Stimulated activated CD8-positive, alpha-beta memory T cell treated with anti-CD3 and anti-CD28 coated beads, Interleukin-7, amount 100 ng/mL, for 4 hours (primary cell): ENCODE measurements around the gene TRPV2.
"Not testable (repeated sequence)": the region's sequence is repeated elsewhere in the genome, so short reads cannot be mapped to it uniquely, and the experiment has no call there.

Source experiments
- DNase-seq, 2 donors: peaks; one replicate each; pipeline ENCODE4 v3.0.0-alpha.2; 2020; ENCODE audit warnings: low read depth in 2 of 2

TRPV2 gene

GRCh38 chr17:16438173-16438556 lies 22.8 kb downstream of the TRPV2 start:
- DNase-seq, result no peak

GRCh38 chr17:16438557-16439302 lies 23.4 kb downstream of the TRPV2 start:
- peak; percentile 94 to 95 for DNase-seq

- no peak for DNase-seq
Measured at GRCh38 chr17:16439303-16439791, 24.0 kb downstream of the TRPV2 start.

- DNase-seq, result no peak
Measured at GRCh38 chr17:16439811-16440351, 24.5 kb downstream of the TRPV2 start.

GRCh38 chr17:16440354-16440753 lies 25.0 kb downstream of the TRPV2 start:
- not testable (repeated sequence) for DNase-seq

- DNase-seq, result no peak
Measured at GRCh38 chr17:16440901-16441629, 25.7 kb downstream of the TRPV2 start.

- no peak for DNase-seq
Measured at GRCh38 chr17:16442141-16442540, 26.8 kb downstream of the TRPV2 start.

GRCh38 chr17:16442594-16443510 lies 27.5 kb downstream of the TRPV2 start:
- DNase-seq, result no peak

- DNase-seq, result no peak
Measured at GRCh38 chr17:16443511-16444257, 28.3 kb downstream of the TRPV2 start.

GRCh38 chr17:16444258-16444886 lies 29.0 kb downstream of the TRPV2 start:
- no peak for DNase-seq

- DNase-seq, result no peak
Measured at GRCh38 chr17:16446338-16446983, 31.1 kb downstream of the TRPV2 start.

- no peak for DNase-seq
Measured at GRCh38 chr17:16447676-16448075, 32.3 kb downstream of the TRPV2 start.

GRCh38 chr17:16448490-16448889 lies 33.1 kb downstream of the TRPV2 start:
- no peak for DNase-seq

- no peak for DNase-seq
Measured at GRCh38 chr17:16449121-16449570, 33.8 kb downstream of the TRPV2 start.

- no peak for DNase-seq
Measured at GRCh38 chr17:16450028-16450427, 34.7 kb downstream of the TRPV2 start.

- DNase-seq, result not testable (repeated sequence)
Measured at GRCh38 chr17:16452268-16452667, 36.9 kb downstream of the TRPV2 start.

- DNase-seq, result no peak
Measured at GRCh38 chr17:16453493-16453851, 38.1 kb downstream of the TRPV2 start.

- DNase-seq, result no peak
Measured at GRCh38 chr17:16455997-16456741, 40.8 kb downstream of the TRPV2 start.

- DNase-seq, result no peak
Measured at GRCh38 chr17:16456742-16457316, 41.5 kb downstream of the TRPV2 start.
